SIG-M5 treated with dmso at 0.1 percent for 504 hours (cell line): ENCODE data around the gene TEX38.
A peak's percentile ranks its signal among the peaks of the same experiment; 100 is the strongest.
"Not testable (repeated sequence)": the region's sequence is repeated elsewhere in the genome, so short reads cannot be mapped to it uniquely, and the experiment has no call there.

Source experiments
- DNase-seq: peaks from one replicate; lab custom pipeline; 2025; ENCODE audit not compliant: unreplicated experiment; lab: John Stamatoyannopoulos, UW

TEX38 gene

DNA sequence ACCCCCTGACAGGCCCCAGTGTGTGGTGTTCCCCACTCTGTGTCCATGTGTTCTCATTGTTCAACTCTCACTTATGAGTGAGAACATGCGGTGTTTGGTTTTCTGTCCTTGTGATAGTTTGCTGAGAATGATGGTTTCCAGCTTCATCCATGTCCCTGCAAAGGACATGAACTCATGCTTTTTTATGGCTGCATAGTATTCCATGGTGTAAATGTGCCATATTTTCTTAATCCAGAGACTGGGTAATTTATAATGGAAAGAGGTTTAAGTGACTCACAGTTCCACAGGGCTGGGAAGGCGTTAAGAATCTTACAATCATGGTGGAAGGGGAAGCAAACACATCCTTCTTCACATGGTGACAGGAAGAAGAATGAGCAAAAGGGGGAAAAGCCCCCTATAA, 17.0 kb upstream of the TEX38 start:
- not testable (repeated sequence) for DNase-seq

DNA sequence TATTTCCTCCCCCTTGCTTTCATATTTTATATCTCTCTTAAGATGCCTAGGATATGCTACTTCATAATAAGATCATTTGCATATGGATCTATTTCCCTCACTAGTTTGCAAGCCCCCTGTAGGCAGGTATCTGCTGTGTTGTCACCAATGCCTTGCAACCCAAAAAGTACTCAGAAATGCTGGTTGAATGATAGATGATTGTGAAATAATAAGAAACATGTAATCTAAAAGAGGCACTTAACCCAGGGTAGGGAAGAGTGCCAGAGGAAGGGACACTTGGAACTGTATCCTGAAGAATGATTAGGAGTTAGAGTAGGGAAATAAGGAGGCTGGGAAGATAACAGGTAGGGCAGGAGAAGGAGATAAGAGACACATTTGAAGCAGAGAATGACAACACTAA, 15.8 kb upstream of the TEX38 start:
- no peak for DNase-seq

DNA sequence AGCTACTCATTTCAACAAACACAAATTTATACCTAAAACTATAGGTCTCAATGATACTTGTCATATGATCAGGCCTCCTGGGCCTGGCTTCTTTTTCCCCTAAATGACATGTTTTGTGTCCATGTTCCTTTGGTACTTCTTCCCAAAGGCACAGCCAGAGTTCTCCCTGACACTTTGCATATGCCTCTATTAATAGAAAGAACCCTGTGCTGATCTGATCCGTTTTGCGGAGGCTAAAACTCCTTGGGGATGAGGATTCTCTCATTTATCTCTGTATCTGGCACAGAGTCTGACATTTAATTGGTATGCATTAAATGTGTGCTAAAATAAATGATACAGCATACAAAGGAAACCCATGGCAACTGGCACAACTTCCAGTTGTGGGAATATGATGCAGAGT, 15.0 kb upstream of the TEX38 start:
- no peak for DNase-seq

DNA sequence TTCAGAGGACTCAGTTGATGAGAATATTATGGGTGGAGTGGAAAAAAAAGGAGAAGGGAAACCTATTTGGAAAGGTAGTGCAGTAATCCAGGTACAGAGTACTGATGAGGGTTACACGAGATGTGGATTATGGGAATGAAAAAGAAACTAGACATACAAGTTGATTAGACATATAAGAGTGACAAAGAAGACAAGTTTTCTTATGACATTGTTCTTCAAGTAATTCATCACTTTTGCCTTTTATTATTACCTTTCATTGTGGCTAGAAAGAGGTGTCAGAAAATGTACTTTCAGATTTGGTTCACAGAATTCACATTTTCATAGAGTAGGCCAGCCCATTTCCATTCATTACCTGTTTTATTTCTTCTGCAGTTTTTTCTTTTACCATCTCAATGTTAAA, 13.9 kb upstream of the TEX38 start:
- DNase-seq, result no peak

DNA sequence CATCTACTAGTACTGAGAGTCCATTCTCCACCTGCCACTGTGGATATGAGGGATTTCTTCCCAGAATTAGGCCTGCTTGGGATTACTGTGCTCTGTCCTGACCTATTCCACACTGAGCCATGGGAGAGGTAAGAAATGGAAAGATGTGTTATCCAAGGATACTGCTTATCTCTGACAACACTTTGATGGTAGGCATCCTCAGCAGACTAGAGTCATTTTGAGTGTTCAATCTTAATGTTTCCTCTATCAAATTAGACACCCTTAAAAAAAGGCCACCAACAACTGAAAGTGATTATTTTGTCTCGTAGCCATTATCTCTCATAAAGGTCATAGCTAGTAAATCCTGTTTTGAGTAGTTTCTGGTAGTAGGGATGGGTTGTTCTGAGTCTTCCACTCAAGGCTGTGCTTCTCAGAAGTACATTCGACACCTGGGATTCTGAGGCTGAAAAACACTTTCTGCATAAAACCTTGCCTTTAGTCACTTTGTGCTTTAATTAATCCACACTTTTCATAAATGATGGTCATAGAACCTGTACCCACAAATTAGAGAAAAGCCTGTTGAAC, 12.3 kb upstream of the TEX38 start:
- no peak for DNase-seq

DNA sequence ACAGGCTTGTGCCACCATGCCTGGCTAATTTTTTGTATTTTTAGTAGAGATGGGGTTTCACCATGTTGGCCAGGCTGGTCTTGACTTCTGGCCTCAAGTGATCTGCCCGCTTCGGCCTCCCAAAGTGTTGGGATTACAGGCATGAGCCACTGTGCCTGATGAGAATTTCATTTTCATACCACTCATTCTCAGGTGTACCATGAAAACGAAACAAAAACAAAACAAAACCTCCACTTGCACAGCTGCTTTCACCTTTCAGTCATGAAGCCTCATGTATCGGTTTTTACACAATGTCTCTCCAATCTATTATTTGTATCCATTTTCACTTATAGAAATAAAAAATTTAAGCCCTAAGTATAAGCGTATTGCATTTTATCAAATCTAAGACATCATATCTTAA, 11.5 kb upstream of the TEX38 start:
- not testable (repeated sequence) for DNase-seq

DNA sequence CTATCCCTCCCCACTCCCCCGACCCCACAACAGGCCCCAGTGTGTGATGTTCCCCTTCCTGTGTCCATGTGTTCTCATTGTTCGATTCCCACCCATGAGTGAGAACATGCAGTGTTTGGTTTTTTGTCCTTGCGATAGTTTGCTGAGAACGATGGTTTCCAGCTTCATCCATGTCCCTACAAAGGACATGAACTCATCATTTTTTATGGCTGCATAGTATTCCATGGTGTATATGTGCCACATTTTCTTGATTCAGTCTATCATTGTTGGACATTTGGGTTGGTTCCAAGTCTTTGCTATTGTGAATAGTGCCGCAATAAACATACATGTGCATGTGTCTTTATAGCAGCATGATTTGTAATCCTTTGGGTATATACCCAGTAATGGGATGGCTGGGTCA, 8.7 kb upstream of the TEX38 start:
- not testable (repeated sequence) for DNase-seq

DNA sequence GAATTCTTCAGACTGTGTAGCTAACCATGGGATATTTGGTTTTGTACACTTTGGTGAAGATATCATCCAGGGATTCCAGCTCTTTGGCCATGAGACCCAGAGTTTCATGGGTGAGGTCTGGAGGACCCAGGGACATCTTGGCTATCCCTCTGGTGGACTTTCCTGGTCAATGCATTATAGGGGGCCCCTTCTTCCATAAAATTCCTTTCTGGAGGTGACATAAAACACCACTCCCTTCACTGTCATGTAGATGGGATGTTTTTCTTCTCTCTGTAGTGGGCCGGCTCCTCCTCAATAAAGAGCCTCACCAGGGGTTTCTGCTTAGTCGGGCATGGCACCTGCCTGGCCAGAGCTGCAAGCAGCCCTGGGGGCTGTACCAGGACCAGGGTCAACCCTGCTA, 5.7 kb upstream of the TEX38 start:
- no peak for DNase-seq

DNA sequence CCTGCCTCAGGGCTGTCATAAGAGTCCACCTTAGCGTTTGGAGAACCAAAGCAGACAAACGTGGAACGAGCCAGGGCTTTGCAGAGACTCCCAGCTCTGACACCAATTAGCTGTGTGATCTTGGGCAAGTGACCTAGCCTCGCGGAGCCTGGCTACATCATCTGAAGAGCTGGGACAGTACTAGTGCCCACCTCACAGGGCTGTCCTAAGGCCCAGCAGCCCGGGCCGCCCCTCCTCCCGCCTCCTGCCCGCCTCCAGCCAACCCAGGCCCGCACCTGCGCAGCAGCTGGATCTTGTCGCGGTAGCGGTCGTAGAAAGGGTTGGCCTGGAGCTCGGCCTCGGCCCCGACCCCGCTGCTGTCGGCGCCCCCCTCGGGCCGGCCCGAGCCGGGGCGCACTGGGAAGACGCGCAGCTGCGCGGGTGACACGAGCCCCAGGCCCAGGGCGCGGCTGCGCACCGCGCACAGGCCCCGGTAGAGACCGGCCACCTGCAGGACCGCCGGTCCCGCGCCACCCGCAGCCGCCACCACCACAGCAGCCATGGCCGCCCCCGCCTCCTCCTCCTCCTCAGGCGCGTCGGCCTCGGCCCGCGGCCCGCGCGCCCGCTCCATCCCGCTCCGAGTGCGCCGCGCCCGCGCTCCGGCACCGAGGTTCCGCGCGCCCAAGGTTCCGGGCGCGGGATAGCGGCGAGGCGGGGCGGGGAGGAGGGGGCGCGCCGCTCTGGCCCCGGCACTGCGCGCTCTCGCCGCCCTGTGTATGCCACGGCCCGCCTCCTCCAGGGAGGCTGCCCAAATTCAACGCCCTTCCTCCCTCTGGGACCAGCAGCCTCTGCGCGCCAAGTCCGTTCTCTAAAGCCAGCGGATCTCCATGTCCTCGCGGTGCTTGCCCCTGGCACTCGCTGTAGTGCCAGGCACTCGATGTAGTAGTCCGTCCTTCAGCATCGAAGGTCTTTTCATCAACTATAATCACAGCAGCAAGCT, 3.6 kb upstream of the TEX38 start, which contains the start of gene ATPAF1:
Gene ATPAF1, minus strand, starts transcription at position 583 of the 979 bp plus-strand sequence. Its CDS starts 42 bp downstream, at position 541.
- DNase-seq, result peak; percentile 11

DNA sequence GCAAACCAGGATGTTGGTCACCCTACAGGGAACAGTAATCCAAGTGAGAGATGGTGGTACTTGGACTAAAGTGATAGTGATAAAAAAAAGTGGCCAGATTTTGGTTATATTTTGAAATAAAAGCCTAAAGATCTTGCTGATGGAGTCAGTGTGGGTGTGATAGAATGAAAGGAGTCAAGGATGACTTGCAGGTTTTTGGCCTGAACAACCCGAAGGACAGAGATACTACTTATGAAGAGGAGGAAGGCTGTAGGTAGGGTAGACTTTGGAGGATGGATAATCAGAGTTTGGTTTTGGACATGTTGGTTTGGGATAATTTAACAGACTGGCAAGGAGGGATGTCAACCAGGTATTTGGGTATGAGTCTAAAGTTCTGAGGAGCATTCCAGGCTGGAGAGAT, 1.5 kb upstream of the TEX38 start:
- DNase-seq, result no peak

DNA sequence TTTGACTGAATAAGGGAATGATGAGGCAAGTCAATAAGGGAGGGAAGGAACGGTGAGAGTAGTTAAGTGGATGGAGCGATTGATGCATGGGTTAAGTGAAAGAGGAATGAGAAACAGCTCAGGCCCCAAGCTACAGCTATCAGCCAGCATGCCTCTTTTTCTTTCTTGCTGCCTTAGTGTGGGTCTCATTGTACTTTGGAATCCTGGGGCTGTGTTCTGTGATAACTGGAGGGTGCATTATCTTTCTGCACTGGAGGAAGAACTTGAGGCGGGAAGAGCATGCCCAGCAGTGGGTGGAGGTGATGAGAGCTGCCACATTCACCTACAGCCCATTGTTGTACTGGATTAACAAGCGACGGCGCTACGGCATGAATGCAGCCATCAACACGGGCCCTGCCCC, 1.0 kb downstream of the TEX38 start:
- no peak for DNase-seq

DNA sequence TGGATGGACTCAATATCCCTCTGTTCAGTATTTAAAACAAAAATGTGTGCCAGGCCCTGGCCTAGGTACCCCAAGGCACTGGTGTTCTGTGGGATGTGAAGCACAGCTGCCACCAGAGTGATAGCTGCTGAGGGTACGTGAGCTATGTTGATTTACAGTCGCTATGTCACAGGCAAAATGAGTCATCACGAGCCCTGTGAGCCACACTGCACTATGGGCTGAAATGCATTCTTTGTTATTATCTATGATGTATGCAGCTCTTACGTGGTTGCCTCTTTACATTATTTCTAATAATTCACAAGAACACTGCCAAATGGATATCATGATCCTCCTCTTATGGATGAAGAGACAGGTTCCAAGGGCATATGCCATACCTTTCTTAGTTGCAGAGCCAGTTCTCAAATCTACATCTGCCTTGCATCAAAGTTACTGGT, 2.1 kb downstream of the TEX38 start:
- DNase-seq, result no peak

DNA sequence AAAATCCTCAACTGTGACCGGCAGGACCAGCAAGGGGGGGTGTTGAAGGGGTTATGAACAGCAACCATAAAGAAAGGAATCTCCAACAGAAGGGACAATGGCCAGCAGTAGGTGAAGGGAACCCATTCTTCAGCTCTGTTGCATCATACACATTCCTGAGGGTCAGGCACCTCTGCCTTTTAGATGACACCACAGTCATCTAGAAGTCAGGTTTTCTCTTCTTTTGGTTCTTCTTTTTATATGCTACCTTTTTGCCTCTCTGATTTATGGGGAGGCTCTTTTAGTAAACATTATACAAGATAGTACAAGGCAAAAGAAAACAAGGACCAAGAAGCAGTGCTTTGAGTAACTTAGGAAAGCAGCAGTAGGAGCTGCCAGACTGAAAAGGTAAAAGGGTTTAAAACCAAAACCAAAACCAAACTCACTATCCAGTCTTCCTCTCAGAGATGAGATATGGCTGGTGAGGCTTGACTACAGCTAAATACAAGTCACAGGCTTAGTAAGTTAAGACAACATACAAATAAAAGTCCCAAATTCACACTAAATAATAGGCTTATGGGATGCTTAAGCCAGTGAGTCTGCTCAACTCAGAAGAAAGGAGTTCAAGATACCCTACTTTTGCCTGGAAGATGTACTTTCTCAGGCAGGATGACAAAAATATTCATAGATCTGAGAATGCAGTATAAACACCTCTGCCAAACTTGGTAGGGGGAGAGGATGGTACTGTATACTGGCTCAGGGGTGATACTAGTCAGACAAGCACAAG, 4.1 kb downstream of the TEX38 start:
- no peak for DNase-seq

DNA sequence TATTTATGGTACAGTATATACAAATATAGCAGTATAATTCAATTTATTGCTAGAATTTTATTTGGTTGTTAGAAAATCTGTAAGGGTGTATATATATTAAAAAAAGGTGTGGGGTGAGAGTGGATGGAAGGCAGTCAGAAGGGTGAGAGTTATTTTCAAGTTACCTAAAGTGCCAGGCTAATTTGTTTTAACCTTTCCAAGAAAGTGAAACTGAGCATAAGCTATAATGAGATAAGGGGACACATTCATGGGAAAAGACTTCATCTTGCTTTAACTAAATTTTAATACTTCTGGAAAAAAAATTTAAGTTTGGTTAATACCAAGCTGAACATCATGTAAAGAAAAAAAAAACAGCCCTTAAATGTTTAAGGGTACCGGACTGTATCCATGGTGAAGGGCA, 4.9 kb downstream of the TEX38 start:
- DNase-seq, result no peak

DNA sequence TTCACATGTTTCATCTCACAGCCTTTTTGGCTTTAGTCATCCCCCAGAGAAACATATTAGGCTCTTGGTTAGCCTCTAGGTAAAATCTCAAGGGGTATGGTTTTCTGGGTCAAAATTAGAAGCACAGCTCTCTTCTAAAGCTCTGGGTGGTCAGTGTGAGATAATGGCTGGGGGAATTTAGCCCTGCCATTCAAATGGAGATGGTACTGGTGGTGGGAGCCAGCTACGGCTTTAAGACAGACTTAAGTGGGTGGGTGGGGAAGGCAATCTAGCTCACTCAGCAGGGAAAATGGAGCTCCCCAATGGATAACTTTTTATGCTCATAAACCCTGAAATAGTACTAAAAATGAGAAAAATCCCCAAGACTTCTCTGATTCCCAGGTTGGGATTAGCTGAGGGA, 5.7 kb downstream of the TEX38 start:
- DNase-seq, result no peak

DNA sequence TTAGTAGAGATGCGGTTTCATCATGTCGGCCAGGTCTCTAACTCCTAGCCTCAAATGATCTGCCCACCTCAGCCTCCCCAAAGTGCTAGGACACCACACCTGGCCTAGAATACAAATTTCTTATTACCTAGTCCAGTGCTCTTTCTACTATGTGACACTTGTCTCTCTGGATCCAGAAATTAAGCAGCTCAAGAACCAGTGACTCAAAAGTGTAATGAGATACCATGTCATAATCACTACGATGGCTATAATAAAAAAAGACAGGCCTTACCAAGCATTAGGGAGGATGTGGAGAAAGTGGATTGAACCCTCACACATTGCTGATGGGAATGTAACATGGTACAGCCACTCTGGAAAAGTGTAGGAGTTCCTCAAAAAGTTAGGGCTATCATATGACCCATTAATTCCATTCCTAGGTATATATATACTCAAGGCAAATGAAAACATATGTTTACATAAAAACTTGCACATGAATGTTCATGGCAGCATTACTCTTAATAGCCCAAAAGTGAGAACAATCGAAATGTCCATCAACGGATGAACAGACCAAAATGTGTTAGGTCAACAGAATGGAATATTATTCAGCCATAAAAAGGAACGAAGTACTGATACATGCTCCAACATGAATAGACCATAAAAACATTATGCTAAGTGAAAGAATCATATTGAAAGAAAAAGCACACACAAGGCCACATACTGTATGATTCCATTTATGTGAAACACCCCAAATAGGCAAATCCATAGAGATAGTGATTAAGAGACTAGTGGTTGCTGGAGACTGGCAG, 8.3 kb downstream of the TEX38 start:
- no peak for DNase-seq

DNA sequence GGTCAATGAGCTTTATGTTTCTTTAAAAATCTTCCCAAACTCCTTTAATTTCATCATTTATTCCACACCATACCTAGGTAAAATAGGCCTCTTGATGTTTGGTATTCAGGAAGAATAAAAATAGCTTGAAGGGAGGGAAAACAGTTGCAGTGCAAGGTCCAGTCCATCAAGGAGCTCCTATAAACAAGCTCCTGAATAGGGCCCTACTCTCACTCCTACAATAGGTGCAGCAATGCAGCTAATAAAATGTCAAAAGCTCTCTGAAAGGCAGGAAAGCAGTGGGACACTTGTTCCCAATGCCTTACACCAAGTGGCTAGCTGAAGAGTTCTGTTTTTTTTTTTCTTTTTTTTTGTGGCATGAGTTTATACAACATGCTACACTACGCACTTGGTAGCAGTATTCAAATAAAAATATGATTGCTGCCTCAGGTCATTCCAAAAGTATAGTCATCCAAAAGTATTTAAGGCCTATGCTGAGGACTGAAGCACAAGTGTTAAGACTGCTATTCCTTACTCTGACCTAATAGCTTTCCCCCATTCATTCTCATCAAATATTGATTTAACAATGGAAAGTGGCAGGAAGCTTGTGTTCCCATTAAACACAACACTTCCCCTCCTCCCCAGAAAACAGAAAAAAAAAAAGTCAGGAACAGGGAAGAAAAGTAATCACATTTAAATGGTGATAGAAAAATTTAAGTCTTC, 9.8 kb downstream of the TEX38 start:
- no peak for DNase-seq

DNA sequence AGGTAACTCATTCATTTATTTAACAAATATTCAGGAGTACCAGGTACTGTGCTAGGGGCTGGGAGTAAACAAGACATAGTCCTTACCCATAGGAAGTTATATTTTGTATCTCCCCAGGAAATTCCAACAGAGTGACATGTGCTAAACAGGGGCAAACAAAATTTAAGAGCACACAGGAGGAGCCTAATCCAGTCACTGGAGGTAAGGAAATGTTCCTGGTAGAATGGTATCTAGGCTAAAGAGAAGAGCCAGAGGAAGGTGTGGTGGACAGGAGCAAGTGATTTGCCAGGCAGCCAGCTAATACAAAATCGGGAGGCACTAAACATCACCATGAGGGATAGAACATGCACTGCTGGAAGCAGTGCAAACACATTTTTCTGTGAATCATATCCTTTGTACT, 10.4 kb downstream of the TEX38 start:
- DNase-seq, result no peak

DNA sequence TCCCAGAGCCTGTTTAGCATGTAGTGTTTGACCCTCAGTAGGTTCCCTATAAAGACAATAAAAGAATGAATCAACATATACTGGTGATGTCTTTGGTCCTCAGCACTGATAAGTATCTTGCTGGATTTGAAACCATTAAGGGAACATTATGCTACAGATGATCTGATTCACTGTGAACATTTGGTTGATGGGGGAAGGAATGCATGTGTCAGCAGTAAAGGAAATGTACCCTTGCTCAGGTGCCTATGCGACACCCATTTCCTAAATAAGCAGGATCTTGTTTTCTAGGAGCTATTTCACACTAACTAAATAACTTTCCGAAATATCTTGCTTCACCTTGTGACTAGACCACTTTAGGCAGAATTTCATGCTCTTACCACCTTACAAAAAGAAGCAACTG, 13.0 kb downstream of the TEX38 start:
- no peak for DNase-seq

DNA sequence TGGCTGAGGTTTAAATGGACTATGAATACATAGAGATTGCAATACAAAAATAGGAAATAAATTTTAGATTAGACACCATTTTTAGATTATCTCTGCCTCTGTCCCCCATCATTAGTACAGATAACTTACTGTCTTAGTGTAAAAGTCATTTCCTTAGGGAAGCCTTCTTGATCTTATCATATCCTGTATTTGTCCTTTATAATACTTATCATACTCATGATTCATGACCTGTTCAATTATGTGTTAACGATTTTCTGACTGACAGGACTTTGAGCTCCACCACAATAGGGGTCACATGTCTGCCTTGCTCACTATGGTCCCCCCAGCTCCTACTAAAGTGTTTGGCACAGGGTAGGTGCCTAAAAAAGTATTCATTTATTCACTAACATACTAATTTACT, 14.6 kb downstream of the TEX38 start:
- DNase-seq, result no peak
